Activated CD4-positive, alpha-beta memory T cell treated with anti-CD3 and anti-CD28 coated beads for 36 hours (primary cell): ENCODE results near the gene RIMS4. TPM values are rescaled to one million over a fixed set of nuclear protein-coding genes. Genes with fewer than 3 reads are reported as not detected.

Source experiments
- CTCF ChIA-PET: fragments of 350-600 bp; sonication (Branson Sonifier 250); formaldehyde crosslinking; loops from one replicate; lab custom pipeline; 2021; ENCODE audit warnings: antibody characterized with exemption, inconsistent platforms; lab: Charles Lee
- POLR2A ChIA-PET: fragments of 350-600 bp; sonication (Branson Sonifier 250); formaldehyde crosslinking; loops from one replicate; lab custom pipeline; 2021; ENCODE audit warnings: antibody characterized with exemption; lab: Charles Lee
- DNase-seq: peaks from one replicate; pipeline ENCODE4 v3.0.0-alpha.2; 2020
- H3K27ac Mint-ChIP-seq: one replicate; pipeline ENCODE4 v1.8.0; 2021; ENCODE audit warnings: mixed read lengths
- H3K27me3 Mint-ChIP-seq: one replicate; pipeline ENCODE4 v1.8.0; 2021; ENCODE audit warnings: mixed read lengths
- H3K36me3 Mint-ChIP-seq: one replicate; pipeline ENCODE4 v1.8.0; 2021; ENCODE audit warnings: mixed read lengths
- H3K4me1 Mint-ChIP-seq: one replicate; pipeline ENCODE4 v1.8.0; 2021; ENCODE audit warnings: low read depth, mixed read lengths
- H3K4me3 Mint-ChIP-seq: one replicate; pipeline ENCODE4 v1.8.0; 2021; ENCODE audit warnings: mild to moderate bottlenecking, mixed read lengths
- H3K9me3 Mint-ChIP-seq: one replicate; pipeline ENCODE4 v1.8.0; 2021; ENCODE audit warnings: mixed read lengths
- intact Hi-C: fragments of 100-400 bp; cut with micrococcal nuclease; formaldehyde crosslinking; loops from one replicate; pipeline ENCODE4 v1.15.1; 2023
- total RNA-seq, 2 experiments: library from RNA; stranded (reverse); gene quantifications; one replicate each; pipeline ENCODE4 v1.2.3, GENCODE V29; 2021

RIMS4 gene
- total RNA-seq, 2 experiments from 2014 or later, result not detected

DNA sequence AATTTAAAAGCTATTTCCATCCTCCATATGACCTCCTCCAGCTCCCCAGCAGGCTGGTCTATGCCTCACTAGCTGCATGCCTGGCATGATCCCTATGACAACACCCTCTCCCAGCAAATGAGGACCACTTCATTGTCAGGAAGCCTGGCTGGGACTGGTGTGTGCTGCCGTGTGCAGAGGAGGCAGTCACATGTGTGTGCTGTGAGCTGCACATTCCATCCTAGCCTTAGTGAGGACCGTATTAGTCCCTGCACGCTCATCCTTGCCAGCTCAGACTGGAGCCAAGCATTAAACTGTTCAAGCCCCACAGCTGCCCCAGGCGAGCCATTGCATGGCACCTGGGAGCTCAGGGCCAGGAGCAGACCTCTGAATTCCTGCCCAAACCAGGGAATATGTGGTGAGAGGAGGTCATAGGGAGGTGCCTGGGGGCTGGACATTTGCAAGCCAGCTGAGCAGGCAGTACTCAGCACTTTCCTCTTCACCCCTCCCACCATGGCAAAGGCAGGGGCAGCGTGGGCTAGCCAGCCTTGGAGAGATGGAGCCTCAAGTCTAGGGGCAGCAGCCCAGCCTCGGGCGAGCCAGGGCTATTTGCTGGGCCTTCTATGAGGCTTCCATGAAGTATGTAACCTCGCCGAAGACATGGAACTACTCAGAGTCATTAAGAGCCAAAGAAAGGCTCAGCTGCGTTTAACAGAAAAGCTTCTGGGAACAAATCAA, 103.9 kb downstream of the RIMS4 start:
- Mint-ChIP-seq H3K27me3 (no peaks in the 10 kb centered on the region), H3K27ac (no peak overlapping the region), H3K4me1 (no peaks in the 10 kb centered on the region), H3K36me3 (no peaks in the 10 kb centered on the region), H3K9me3 (no peaks in the 10 kb centered on the region), H3K4me3 (no peak overlapping the region)
- DNase-seq, result no peak
- CTCF ChIA-PET, result no interaction called here
- POLR2A ChIA-PET, result no interaction called here
- intact Hi-C loops, result no loop called here

DNA sequence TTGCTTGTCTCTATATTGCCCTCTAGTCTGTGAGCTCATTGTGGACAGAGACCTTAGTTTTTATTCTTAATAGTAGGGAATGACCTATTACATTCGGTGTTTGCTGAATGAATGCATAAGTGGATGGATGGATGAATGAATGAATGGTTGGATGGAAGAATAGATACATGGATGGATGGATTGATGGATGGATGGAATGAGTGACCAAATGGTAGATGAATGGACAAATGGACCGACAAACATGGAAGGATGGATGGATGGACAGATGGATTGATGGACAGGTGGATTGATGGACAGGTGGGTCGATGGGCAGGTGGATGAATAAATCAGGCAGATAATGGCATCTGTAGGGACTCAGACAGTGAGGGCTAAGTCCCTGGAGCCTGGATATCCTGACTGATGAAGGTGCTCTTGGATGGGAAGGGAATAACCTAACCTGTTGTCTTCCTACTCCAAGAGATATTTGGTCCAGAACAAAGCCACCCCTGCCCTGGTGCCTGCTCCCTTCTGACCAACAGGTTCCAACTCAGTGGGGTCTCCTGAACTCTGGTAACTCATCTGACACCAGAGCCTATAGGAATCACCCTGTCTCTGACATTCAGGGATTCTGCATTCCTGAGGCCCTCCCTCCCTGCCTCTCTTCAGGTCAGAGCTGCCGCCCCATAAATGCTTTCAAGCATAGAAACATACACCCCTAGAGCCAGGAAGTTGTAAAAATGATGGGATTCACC, 104.8 kb downstream of the RIMS4 start:
- Mint-ChIP-seq H3K4me3 (no peak overlapping the region), H3K9me3 (no peaks in the 10 kb centered on the region)

DNA sequence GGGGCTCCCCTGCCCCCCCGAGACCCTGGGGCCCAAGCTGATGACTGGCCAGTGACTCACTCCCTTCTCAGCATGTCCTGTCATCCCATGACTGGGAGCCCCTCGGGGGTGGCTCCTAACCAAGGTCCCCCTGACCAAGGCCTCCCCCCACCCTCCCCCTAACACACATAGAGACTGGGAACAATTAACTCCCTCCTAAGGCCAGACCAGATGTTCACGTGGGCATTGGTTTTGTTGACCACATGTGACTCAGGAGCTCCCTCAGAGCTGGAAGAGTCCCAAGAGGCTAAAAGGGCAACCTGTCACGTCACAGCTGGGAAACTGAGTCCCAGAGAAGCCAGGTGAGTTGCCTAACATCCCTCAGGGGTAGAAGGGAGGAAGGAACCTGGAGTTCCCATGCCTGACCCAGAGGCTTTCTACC, 105.8 kb downstream of the RIMS4 start:
- POLR2A ChIA-PET, result no interaction called here
- H3K4me3 Mint-ChIP-seq, result no peak overlapping the region
- no peak for DNase-seq
- intact Hi-C loops, result no loop called here
- CTCF ChIA-PET, result no interaction called here
- no peaks in the 10 kb centered on the region for H3K27me3 Mint-ChIP-seq
- H3K9me3 Mint-ChIP-seq, result no peaks in the 10 kb centered on the region
- no peaks in the 10 kb centered on the region for H3K36me3 Mint-ChIP-seq
- no peaks in the 10 kb centered on the region for H3K4me1 Mint-ChIP-seq
- H3K27ac Mint-ChIP-seq, result no peak overlapping the region

More for the DNA sequence above, 104.8 kb downstream of the RIMS4 start:
- CTCF ChIA-PET, result no interaction called here
- POLR2A ChIA-PET, result no interaction called here
- intact Hi-C loops, result no loop called here
- Mint-ChIP-seq H3K36me3 (no peaks in the 10 kb centered on the region), H3K27ac (no peak overlapping the region), H3K27me3 (no peaks in the 10 kb centered on the region), H3K4me1 (no peaks in the 10 kb centered on the region)
- no peak for DNase-seq

DNA sequence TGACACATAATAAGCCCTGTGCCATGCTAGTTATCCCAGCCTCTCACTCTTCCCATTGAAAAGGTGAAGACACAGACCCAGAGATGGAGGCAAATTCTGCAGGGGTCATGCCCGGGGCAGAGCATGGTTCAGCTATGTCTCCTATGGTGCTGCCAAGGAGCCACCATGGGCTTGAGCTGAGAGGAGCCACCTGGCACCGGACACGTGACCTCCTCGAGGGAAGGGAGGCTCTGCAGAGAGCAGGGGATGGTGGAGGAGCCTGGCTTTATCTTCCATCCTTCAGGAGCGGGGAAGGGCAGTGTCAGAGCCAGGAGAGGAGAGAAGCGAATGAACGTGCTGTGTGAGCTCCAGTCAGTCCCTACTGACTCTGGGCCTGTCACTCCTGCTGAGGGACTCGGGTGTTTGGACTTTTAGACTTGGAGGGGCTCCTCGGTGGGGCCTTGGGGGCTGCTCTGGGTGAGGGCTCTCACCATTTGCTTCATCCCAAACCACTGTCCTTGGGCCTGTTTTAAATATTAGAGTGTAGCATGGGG, 106.3 kb downstream of the RIMS4 start:
- H3K27ac Mint-ChIP-seq, result no peak overlapping the region
- ChIA-PET POLR2A (no interaction called here), CTCF (no interaction called here)
- no peaks in the 10 kb centered on the region for H3K9me3 Mint-ChIP-seq
- intact Hi-C loops, result no loop called here
- no peak overlapping the region for H3K4me3 Mint-ChIP-seq
- no peaks in the 10 kb centered on the region for H3K36me3 Mint-ChIP-seq
- DNase-seq, result no peak
- H3K4me1 Mint-ChIP-seq, result no peaks in the 10 kb centered on the region
- H3K27me3 Mint-ChIP-seq, result no peaks in the 10 kb centered on the region

DNA sequence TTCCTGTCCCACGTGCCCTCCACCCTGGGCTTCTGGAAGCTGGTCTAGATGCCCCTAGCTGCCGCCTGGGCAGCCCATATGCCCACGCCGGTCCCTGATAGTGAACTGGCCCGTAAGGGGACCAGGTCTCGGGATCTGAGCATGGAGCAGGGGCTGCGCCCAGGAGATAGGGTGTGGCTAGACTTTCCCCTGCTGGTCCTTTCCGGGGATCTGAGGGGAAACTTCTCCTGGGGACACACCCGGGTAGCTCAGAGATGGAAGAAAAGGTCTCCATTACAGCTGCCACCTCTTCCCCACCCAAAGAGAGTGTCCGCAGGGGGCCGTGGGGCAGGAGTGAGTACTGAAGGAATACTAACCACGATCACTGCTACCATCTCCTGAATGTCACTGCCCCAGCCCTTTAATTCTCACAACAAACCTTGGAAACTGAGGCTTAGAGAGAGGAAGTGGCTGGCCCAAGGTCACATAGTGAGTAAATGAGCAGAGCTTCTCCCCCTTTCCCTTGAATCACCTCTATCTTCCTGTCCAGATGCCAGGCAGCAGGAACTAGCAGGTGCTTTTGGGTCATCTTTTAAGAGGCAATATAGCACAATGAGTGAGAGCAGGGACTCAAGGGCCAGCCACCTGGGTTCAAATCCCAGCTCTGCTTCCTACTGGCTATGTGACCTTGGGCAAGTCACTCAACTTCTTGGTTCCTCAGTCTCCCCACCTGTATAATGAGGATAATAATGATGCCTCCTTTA, 107.0 kb downstream of the RIMS4 start:
- intact Hi-C loops, result no loop called here
- H3K36me3 Mint-ChIP-seq, result no peaks in the 10 kb centered on the region
- ChIA-PET CTCF (no interaction called here), POLR2A (no interaction called here)
- H3K4me1 Mint-ChIP-seq, result no peaks in the 10 kb centered on the region
- H3K27ac Mint-ChIP-seq, result no peak overlapping the region
- H3K27me3 Mint-ChIP-seq, result no peaks in the 10 kb centered on the region
- no peak overlapping the region for H3K4me3 Mint-ChIP-seq
- H3K9me3 Mint-ChIP-seq, result no peaks in the 10 kb centered on the region
- DNase-seq, result no peak

DNA sequence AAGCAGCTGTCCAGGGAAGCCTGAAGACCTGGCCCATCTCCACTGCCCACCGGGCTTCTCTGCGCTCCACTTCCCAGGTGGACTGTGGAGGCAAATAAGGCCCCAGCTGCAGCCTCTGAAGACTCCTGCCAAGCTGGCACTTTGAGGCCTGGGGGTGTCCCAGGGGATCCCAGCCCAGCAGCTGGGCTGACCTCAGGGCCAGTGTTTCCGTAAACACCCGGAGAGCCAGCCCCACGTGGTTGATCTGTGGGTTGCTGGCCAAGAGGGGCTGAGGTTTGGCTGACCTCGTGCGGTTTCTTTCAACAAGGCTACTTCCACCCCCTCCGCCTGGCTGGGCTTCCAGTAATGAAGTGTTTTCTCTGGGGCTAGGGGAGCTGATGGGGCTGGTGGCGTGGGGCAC, 107.6 kb downstream of the RIMS4 start:
- ChIA-PET CTCF (no interaction called here), POLR2A (no interaction called here)
- no peaks in the 10 kb centered on the region for H3K36me3 Mint-ChIP-seq
- H3K27me3 Mint-ChIP-seq, result no peaks in the 10 kb centered on the region
- DNase-seq, result no peak
- intact Hi-C loops, result no loop called here
- no peak overlapping the region for H3K4me3 Mint-ChIP-seq
- H3K4me1 Mint-ChIP-seq, result no peaks in the 10 kb centered on the region
- H3K9me3 Mint-ChIP-seq, result no peaks in the 10 kb centered on the region
- H3K27ac Mint-ChIP-seq, result no peak overlapping the region

DNA sequence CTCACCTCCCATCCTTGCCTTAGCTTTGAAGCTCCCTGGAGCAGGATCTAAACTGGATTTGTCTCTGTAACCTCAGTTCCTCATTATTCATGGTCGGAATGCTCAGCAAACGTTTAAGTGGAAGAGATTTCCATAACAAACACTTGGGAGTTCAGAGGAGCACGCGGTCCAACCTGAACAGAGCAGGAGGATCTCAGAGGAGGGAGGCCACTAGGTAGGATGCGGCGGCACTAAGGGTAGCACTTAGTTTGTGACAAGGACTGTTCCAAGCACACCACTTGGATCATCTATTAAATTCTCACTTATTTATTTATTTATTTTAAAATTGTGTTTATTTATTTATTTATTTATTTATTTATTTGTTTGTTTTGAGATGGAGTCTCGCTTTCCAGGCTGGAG, 108.5 kb downstream of the RIMS4 start:
- Mint-ChIP-seq H3K9me3 (no peaks in the 10 kb centered on the region), H3K4me1 (no peaks in the 10 kb centered on the region), H3K4me3 (no peak overlapping the region), H3K27ac (no peak overlapping the region), H3K36me3 (no peaks in the 10 kb centered on the region), H3K27me3 (no peaks in the 10 kb centered on the region)
- intact Hi-C loops, result no loop called here
- no peak for DNase-seq
- CTCF ChIA-PET, result no interaction called here
- POLR2A ChIA-PET, result interaction anchor here (0.6 kb wide), 1 partner anchor 287 kb away, joined by 3 read pairs; no protein-coding TSS in a partner anchor

Other genes with a start within 250 kb of the RIMS4 start
- 1 to 10 TPM; 2.9 to 4.1 TPM for gene PKIG, start 228.0 kb downstream of the RIMS4 start, total RNA-seq
- 10 to 100 TPM; 35.7 to 38.0 TPM for gene ADA, start 158.8 kb downstream of the RIMS4 start, total RNA-seq
- not detected for gene CCN5, start 95.2 kb downstream of the RIMS4 start, total RNA-seq
- gene KCNK15, start 64.7 kb downstream of the RIMS4 start, total RNA-seq, result under 1 TPM; 0.71 to 0.77 TPM
- 100 to 1,000 TPM; 280 to 284 TPM for gene YWHAB, start 75.2 kb upstream of the RIMS4 start, total RNA-seq
- 10 to 100 TPM; 61.5 to 70.7 TPM for gene PABPC1L, start 99.5 kb upstream of the RIMS4 start, total RNA-seq
- gene TOMM34, start 149.9 kb upstream of the RIMS4 start, total RNA-seq, result 10 to 100 TPM; 56.3 to 58.4 TPM
- gene STK4, start 156.0 kb upstream of the RIMS4 start, total RNA-seq, result 100 to 1,000 TPM; 126 to 128 TPM